Hepatocyte (in vitro differentiated cells): ENCODE data around the gene FAXC. TPM values are rescaled to one million over a fixed set of nuclear protein-coding genes. Genes with fewer than 3 reads are reported as not detected.

Source experiments
- DNase-seq: peaks from one replicate; pipeline ENCODE4 v3.0.0-alpha.2; 2016; ENCODE audit warnings: low spot score
- H2AFZ ChIP-seq: fragments of 200-600 bp; sonication (generic); 2 replicates; pipeline ENCODE4 v1.6.0; 2016; ENCODE audit warnings: antibody characterized with exemption, mild to moderate bottlenecking
- H3K27ac ChIP-seq: fragments of 200-600 bp; sonication (generic); 2 replicates; pipeline ENCODE4 v1.5.1; 2016; ENCODE audit warnings: mild to moderate bottlenecking
- H3K27me3 ChIP-seq: fragments of 200-600 bp; sonication (generic); 2 replicates; pipeline ENCODE4 v1.6.1; 2016
- H3K36me3 ChIP-seq: fragments of 200-600 bp; sonication (generic); replicated peaks from 2 replicates; pipeline ENCODE4 v1.5.1; 2016; ENCODE audit warnings: low read depth; ENCODE audit not compliant: insufficient read depth
- H3K4me1 ChIP-seq: fragments of 200-600 bp; sonication (generic); 2 replicates; pipeline ENCODE4 v1.5.1; 2016; ENCODE audit warnings: mild to moderate bottlenecking, moderate library complexity; ENCODE audit not compliant: insufficient read depth
- H3K4me2 ChIP-seq: fragments of 200-600 bp; sonication (generic); 2 replicates; pipeline ENCODE4 v1.6.0; 2016
- H3K4me3 ChIP-seq: fragments of 200-600 bp; sonication (generic); 2 replicates; pipeline ENCODE4 v1.5.1; 2016; ENCODE audit warnings: mild to moderate bottlenecking
- H3K79me2 ChIP-seq: fragments of 200-600 bp; sonication (generic); 2 replicates; pipeline ENCODE4 v1.6.0; 2017; ENCODE audit warnings: mild to moderate bottlenecking
- H3K9me2 ChIP-seq: fragments of 200-600 bp; sonication (generic); replicated peaks from 2 replicates; pipeline ENCODE4 v1.6.0; 2017; ENCODE audit warnings: mild to moderate bottlenecking; ENCODE audit not compliant: insufficient read depth
- H3K9me3 ChIP-seq: fragments of 200-600 bp; sonication (generic); 2 replicates; pipeline ENCODE4 v1.5.1; 2016; ENCODE audit warnings: low read depth, mild to moderate bottlenecking
- H4K20me1 ChIP-seq: fragments of 200-600 bp; sonication (generic); 2 replicates; pipeline ENCODE4 v1.6.0; 2016; ENCODE audit warnings: mild to moderate bottlenecking; ENCODE audit not compliant: insufficient read depth, poor library complexity, severe bottlenecking
- EZH2 ChIP-seq: fragments of 200-600 bp; sonication (generic); IDR thresholded peaks from 2 replicates; pipeline ENCODE4 v1.6.1; 2016; ENCODE audit warnings: antibody characterized with exemption, mild to moderate bottlenecking, borderline replicate concordance
- EZH2phosphoT487 ChIP-seq: fragments of 200-600 bp; sonication (generic); IDR thresholded peaks from one replicate; pipeline ENCODE4 v1.6.1; 2018; ENCODE audit warnings: antibody characterized with exemption, mild to moderate bottlenecking, low read depth, moderate library complexity; ENCODE audit not compliant: unreplicated experiment, severe bottlenecking
- WGBS: methylation state at CpG from one replicate; pipeline ENCODE4 v1.1.6; 2016; ENCODE audit warnings: low lambda C conversion rate; ENCODE audit errors: missing lambda C conversion rate; 5-methylcytosine and 5-hydroxymethylcytosine counted together
- polyA plus RNA-seq: library from polyadenylated mRNA; unstranded; fragments of >200 nt; fragmentation: Nextera tagmentation; extraction: Ambion mirVana; gene quantifications from 2 replicates; pipeline ENCODE4 v1.2.1, GENCODE V29; 2016
- total RNA-seq: library from RNA; depleted of rRNA; stranded (reverse); fragments of >200 nt; gene quantifications from 2 replicates; pipeline ENCODE4 v1.2.3, GENCODE V29; 2014
- TF ChIP-seq, protein P1 (sequence below): fragments of 200-600 bp; sonication (generic); IDR thresholded peaks from 2 replicates; pipeline ENCODE4 v1.5.1; 2016; ENCODE audit warnings: antibody characterized with exemption, mild to moderate bottlenecking; ENCODE audit not compliant: poor library complexity

FAXC gene
- total and polyA plus RNA-seq, 2 experiments from 2014 or later: 8.3 to 8.9 TPM

GRCh38 chr6:99250476-99250875 is 99.0 kb downstream of the FAXC start:
- no peak overlapping the region for H2AFZ ChIP-seq
- H3K79me2 ChIP-seq: no peaks in the 10 kb centered on the region
- 98% methylated on average over 2 of the region's 2 CpGs for WGBS
- no peak overlapping the region for H3K4me2 ChIP-seq
- no peaks in the 10 kb centered on the region for H3K36me3 ChIP-seq
- H3K27ac ChIP-seq: no peak overlapping the region
- TF ChIP-seq, protein P1, sequence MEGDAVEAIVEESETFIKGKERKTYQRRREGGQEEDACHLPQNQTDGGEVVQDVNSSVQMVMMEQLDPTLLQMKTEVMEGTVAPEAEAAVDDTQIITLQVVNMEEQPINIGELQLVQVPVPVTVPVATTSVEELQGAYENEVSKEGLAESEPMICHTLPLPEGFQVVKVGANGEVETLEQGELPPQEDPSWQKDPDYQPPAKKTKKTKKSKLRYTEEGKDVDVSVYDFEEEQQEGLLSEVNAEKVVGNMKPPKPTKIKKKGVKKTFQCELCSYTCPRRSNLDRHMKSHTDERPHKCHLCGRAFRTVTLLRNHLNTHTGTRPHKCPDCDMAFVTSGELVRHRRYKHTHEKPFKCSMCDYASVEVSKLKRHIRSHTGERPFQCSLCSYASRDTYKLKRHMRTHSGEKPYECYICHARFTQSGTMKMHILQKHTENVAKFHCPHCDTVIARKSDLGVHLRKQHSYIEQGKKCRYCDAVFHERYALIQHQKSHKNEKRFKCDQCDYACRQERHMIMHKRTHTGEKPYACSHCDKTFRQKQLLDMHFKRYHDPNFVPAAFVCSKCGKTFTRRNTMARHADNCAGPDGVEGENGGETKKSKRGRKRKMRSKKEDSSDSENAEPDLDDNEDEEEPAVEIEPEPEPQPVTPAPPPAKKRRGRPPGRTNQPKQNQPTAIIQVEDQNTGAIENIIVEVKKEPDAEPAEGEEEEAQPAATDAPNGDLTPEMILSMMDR: no peak
- no peak for TF ChIP-seq EZH2
- no peak for TF ChIP-seq EZH2phosphoT487
- no peaks in the 10 kb centered on the region for H3K4me1 ChIP-seq
- no peaks in the 10 kb centered on the region for H3K9me3 ChIP-seq
- peaks cover under 1% of the 10 kb centered on the region for H3K27me3 ChIP-seq
- no peaks in the 10 kb centered on the region for H3K9me2 ChIP-seq
- no peaks in the 10 kb centered on the region for H4K20me1 ChIP-seq
- no peak overlapping the region for H3K4me3 ChIP-seq
- DNase-seq: no peak

DNA sequence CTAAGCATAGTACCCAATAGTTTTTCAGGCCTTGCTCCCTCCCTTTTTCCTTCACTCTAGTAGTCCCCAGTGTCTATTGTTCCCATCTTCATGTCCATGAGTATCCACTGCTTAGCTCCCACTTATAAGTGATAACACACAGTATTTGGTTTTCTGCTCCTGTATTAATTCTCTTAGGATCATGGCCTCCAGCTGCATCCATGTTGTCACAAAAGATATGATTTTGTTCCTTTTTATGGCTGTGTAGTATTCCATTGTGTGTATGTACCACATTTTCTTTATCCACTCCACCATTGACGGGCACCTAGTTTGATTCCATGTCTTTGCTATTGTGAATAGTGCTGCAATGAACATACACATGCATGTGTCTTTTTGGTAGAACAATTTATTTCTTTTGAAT is 102.9 kb downstream of the FAXC start:
- Histone ChIP-seq H3K4me3 (no peak overlapping the region), H2AFZ (no peak overlapping the region), H3K9me3 (no peaks in the 10 kb centered on the region), H3K27ac (no peak overlapping the region), H4K20me1 (no peaks in the 10 kb centered on the region), H3K9me2 (no peaks in the 10 kb centered on the region), H3K4me1 (no peaks in the 10 kb centered on the region), H3K36me3 (no peaks in the 10 kb centered on the region), H3K79me2 (no peaks in the 10 kb centered on the region), H3K4me2 (no peak overlapping the region), H3K27me3 (peaks cover 8% of the 10 kb centered on the region)
- 95% methylated on average over 1 of the region's 1 CpG for WGBS
- TF ChIP-seq EZH2phosphoT487: no peak
- TF ChIP-seq EZH2: no peak
- TF ChIP-seq, protein P1: no peak
- DNase-seq: no peak

DNA sequence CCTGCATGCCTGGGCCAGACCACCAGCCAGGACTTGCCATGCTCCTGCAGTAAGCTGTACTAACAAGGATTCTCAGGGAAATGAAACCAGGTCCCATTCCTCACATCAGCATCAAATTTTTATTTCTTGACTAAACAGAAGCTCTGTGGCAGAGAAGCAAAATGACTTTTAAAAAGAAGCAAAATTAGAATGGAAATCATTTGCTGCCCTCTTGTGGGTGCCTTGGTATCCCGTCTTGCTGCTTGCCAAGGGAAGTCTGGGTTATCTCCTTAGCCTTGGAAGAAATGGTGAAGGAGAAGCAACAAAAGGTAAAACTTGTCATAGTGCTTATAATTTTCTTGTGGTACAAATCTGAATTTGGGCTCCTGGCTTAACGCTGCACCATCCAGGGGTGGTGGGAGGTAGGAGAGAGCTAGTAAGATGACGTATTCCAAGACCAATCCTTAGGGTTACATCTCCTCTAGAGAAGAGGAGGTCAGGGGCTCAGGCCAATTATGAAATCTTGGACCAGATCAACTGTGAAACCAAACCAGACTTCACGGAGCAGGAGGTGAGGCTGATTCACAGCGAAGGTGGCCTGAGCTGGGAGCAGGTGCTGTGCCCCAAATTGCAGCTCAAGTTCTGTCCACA is 107.5 kb downstream of the FAXC start:
- H3K9me2 ChIP-seq: no peaks in the 10 kb centered on the region
- H3K36me3 ChIP-seq: no peaks in the 10 kb centered on the region
- peak; percentile 51 for DNase-seq
- no peaks in the 10 kb centered on the region for H3K79me2 ChIP-seq
- H4K20me1 ChIP-seq: no peaks in the 10 kb centered on the region
- H3K4me2 ChIP-seq: no peak overlapping the region
- H3K27me3 ChIP-seq: peaks cover 8% of the 10 kb centered on the region
- H3K27ac ChIP-seq: no peak overlapping the region
- H3K9me3 ChIP-seq: no peaks in the 10 kb centered on the region
- no peak overlapping the region for H2AFZ ChIP-seq
- WGBS: 48% methylated on average over 5 of the region's 5 CpGs
- no peak overlapping the region for H3K4me3 ChIP-seq
- no peaks in the 10 kb centered on the region for H3K4me1 ChIP-seq
- no peak for TF ChIP-seq EZH2phosphoT487
- TF ChIP-seq, protein P1: peak; percentile 59
- no peak for TF ChIP-seq EZH2
